Cardiac septum (tissue), 1 donor: Measurements from ENCODE around the gene TBC1D17. TPM values are rescaled to one million over a fixed set of nuclear protein-coding genes. Genes with fewer than 3 reads are reported as not detected.

Source experiments
- DNase-seq: peaks from one replicate; pipeline ENCODE4 v3.0.0-alpha.2; 2020; ENCODE audit warnings: low spot score
- intact Hi-C: fragments of 100-400 bp; cut with DNase I; formaldehyde crosslinking; loops from one replicate; pipeline ENCODE4 v1.14.0; 2022
- total RNA-seq: library from RNA; stranded (reverse); fragmentation: NEBNext Ultra II Directional; extraction: Animal tissue kit (Norgen Biotek cat#: 25700); gene quantifications from one replicate; pipeline ENCODE4 v1.2.1, GENCODE V29; 2021
- donor health status: DM: no; HTN: no; CAD: no.

The TBC1D17 gene
- total RNA-seq, 1 donor from 2014 or later = 48.0 TPM

GRCh38 chr19:49884760-49885159 is 7.3 kb downstream of the TBC1D17 start:
- no peak for DNase-seq
- intact Hi-C loops = no loop called here

- intact Hi-C loops = no loop called here
- DNase-seq = no peak
These were observed 9.6 kb downstream of the TBC1D17 start for GRCh38 chr19:49887037-49887664.

- DNase-seq = no peak
- intact Hi-C loops = no loop called here
These were observed 10.4 kb downstream of the TBC1D17 start for GRCh38 chr19:49887665-49888509.

GRCh38 chr19:49888510-49888824 is 11.0 kb downstream of the TBC1D17 start:
- no peak for DNase-seq
- intact Hi-C loops = no loop called here

- DNase-seq = no peak
These were observed 11.7 kb downstream of the TBC1D17 start for GRCh38 chr19:49889038-49889686.

GRCh38 chr19:49889687-49890348 is 12.3 kb downstream of the TBC1D17 start:
- intact Hi-C loops = no loop called here
- DNase-seq = peak; percentile 90

More at GRCh38 chr19:49889038-49889686, 11.7 kb downstream of the TBC1D17 start:
- intact Hi-C loops = no loop called here

GRCh38 chr19:49890349-49891311 is 13.1 kb downstream of the TBC1D17 start:
- no peak for DNase-seq
- intact Hi-C loops = no loop called here

GRCh38 chr19:49891393-49891792 is 13.9 kb downstream of the TBC1D17 start:
- DNase-seq = no peak
- intact Hi-C loops = no loop called here

- intact Hi-C loops = no loop called here
These were observed 15.2 kb downstream of the TBC1D17 start for GRCh38 chr19:49892716-49893115.

GRCh38 chr19:49894011-49894664 is 16.6 kb downstream of the TBC1D17 start:
- DNase-seq = no peak
- intact Hi-C loops = no loop called here

More at GRCh38 chr19:49892716-49893115, 15.2 kb downstream of the TBC1D17 start:
- no peak for DNase-seq

GRCh38 chr19:49894879-49895565 is 17.5 kb downstream of the TBC1D17 start:
- intact Hi-C loops = no loop called here
- DNase-seq = no peak

GRCh38 chr19:49895566-49896297 is 18.2 kb downstream of the TBC1D17 start:
- intact Hi-C loops = no loop called here
- no peak for DNase-seq

GRCh38 chr19:49896863-49897621 is 19.5 kb downstream of the TBC1D17 start, which contains the start of gene IL4I1:
IL4I1 (minus strand) TSS chr19:49896887; CDS start chr19:49896160, 727 bp downstream.
- DNase-seq = no peak
- intact Hi-C loops = no loop called here

- DNase-seq = no peak
- intact Hi-C loops = no loop called here
These were observed 26.6 kb downstream of the TBC1D17 start for GRCh38 chr19:49904136-49904535.

- intact Hi-C loops = no loop called here
- no peak for DNase-seq
These were observed 29.5 kb downstream of the TBC1D17 start for GRCh38 chr19:49906879-49907564.
